SK-N-SH treated with all-trans-retinoic acid at 6 μM for 48 hours (cell line): ENCODE results near the gene MYOM3.

Source experiments
- ATAC-seq: fragments of 200-7000 bp; cut with Tn5 transposase; 3 replicates; pipeline ENCODE4 v1.9.1; 2020; ENCODE audit warnings: mild to moderate bottlenecking, moderate library complexity
- ARNTL ChIP-seq: fragments of 450-650 bp; formaldehyde crosslinking; IDR thresholded peaks from 2 replicates; pipeline ENCODE4 v1.5.0; 2020; ENCODE audit warnings: low read depth, mild to moderate bottlenecking, moderate library complexity, borderline replicate concordance
- CREB5 ChIP-seq: fragments of 250-450 bp; sonication (Bioruptor Pico); IDR thresholded peaks from 2 replicates; pipeline ENCODE4 v1.5.1; 2020; ENCODE audit warnings: low read depth, mild to moderate bottlenecking, moderate library complexity
- CSDC2 ChIP-seq: fragments of 250-450 bp; sonication (Bioruptor Pico); IDR thresholded peaks from 2 replicates; pipeline ENCODE4 v1.5.0; 2020; ENCODE audit warnings: mild to moderate bottlenecking, moderate library complexity
- CSRNP3 ChIP-seq: fragments of 250-450 bp; sonication (Bioruptor Pico); IDR thresholded peaks from 2 replicates; pipeline ENCODE4 v1.5.1; 2021; ENCODE audit warnings: mild to moderate bottlenecking, moderate library complexity
- ESRRG ChIP-seq: fragments of 250-450 bp; sonication (Bioruptor Pico); IDR thresholded peaks from 2 replicates; pipeline ENCODE4 v1.6.1; 2021; ENCODE audit warnings: mild to moderate bottlenecking
- ISL1 ChIP-seq: fragments of 250-450 bp; sonication (Bioruptor Pico); IDR thresholded peaks from 2 replicates; pipeline ENCODE4 v2.1.2; 2022; ENCODE audit warnings: mild to moderate bottlenecking, moderate library complexity
- OSR1 ChIP-seq: fragments of 250-450 bp; sonication (Bioruptor Pico); IDR thresholded peaks from 2 replicates; pipeline ENCODE4 v1.8.0; 2022; ENCODE audit warnings: moderate library complexity, mild to moderate bottlenecking, inconsistent platforms
- PATZ1 ChIP-seq: fragments of 250-450 bp; sonication (Bioruptor Pico); IDR thresholded peaks from 2 replicates; pipeline ENCODE4 v1.8.0; 2020; ENCODE audit warnings: mild to moderate bottlenecking, moderate library complexity, borderline replicate concordance
- POU6F1 ChIP-seq: fragments of 250-450 bp; sonication (Bioruptor Pico); IDR thresholded peaks from 2 replicates; pipeline ENCODE4 v1.8.0; 2021; ENCODE audit warnings: low read depth, mild to moderate bottlenecking, moderate library complexity, borderline replicate concordance
- PPARA ChIP-seq: fragments of 250-450 bp; sonication (Bioruptor Pico); IDR thresholded peaks from 2 replicates; pipeline ENCODE4 v1.5.0; 2020; ENCODE audit warnings: mild to moderate bottlenecking, borderline replicate concordance
- RARB ChIP-seq: fragments of 250-450 bp; sonication (Bioruptor Pico); IDR thresholded peaks from 2 replicates; pipeline ENCODE4 v1.8.0; 2021; ENCODE audit warnings: mild to moderate bottlenecking, moderate library complexity
- SNAI2 ChIP-seq: fragments of 250-450 bp; sonication (Bioruptor Pico); IDR thresholded peaks from 2 replicates; pipeline ENCODE4 v1.5.0; 2020; ENCODE audit warnings: mild to moderate bottlenecking, moderate library complexity
- TCF4 ChIP-seq: fragments of 250-450 bp; sonication (Bioruptor Pico); IDR thresholded peaks from 2 replicates; pipeline ENCODE4 v1.8.0; 2021; ENCODE audit warnings: mild to moderate bottlenecking, moderate library complexity, borderline replicate concordance
- TOX ChIP-seq: fragments of 250-450 bp; sonication (Bioruptor Pico); IDR thresholded peaks from 2 replicates; pipeline ENCODE4 v1.8.0; 2021; ENCODE audit warnings: mild to moderate bottlenecking, moderate library complexity, borderline replicate concordance
- TSHZ2 ChIP-seq: fragments of 250-450 bp; sonication (Bioruptor Pico); IDR thresholded peaks from 2 replicates; pipeline ENCODE4 v1.5.0; 2020; ENCODE audit warnings: mild to moderate bottlenecking, moderate library complexity
- ZC3H10 ChIP-seq: fragments of 250-450 bp; sonication (Bioruptor Pico); IDR thresholded peaks from 2 replicates; pipeline ENCODE4 v1.5.1; 2021; ENCODE audit warnings: mild to moderate bottlenecking, moderate library complexity
- ZFP3 ChIP-seq: fragments of 250-450 bp; sonication (Bioruptor Pico); IDR thresholded peaks from 2 replicates; pipeline ENCODE4 v1.5.0; 2020; ENCODE audit warnings: mild to moderate bottlenecking, moderate library complexity
- ZFP30 ChIP-seq: fragments of 450-650 bp; formaldehyde crosslinking; IDR thresholded peaks from 2 replicates; pipeline ENCODE4 v1.5.0; 2022; ENCODE audit warnings: mild to moderate bottlenecking, moderate library complexity
- ZNF565 ChIP-seq: fragments of 450-650 bp; formaldehyde crosslinking; conservative IDR thresholded peaks from 2 replicates; pipeline ENCODE4 v1.5.0; 2020; ENCODE audit warnings: low read depth, mild to moderate bottlenecking, moderate library complexity
- ZNF70 ChIP-seq: fragments of 450-650 bp; formaldehyde crosslinking; IDR thresholded peaks from 2 replicates; pipeline ENCODE4 v1.5.0; 2020; ENCODE audit warnings: mild to moderate bottlenecking, moderate library complexity
- ZNF8 ChIP-seq: fragments of 450-650 bp; formaldehyde crosslinking; IDR thresholded peaks from 2 replicates; pipeline ENCODE4 v1.5.0; 2020; ENCODE audit warnings: mild to moderate bottlenecking, moderate library complexity

MYOM3 gene

GRCh38 chr1:24093732-24094131 is 18.2 kb downstream of the MYOM3 start (continued):
- TF ChIP-seq POU6F1 (CRISPR knock-in tag) (no peak), SNAI2 (CRISPR knock-in tag) (no peak), ZNF70 (no peak), ZNF8 (CRISPR knock-in tag) (no peak), RARB (no peak), CSDC2 (no peak), ZFP3 (CRISPR knock-in tag) (no peak), ZC3H10 (CRISPR knock-in tag) (no peak), OSR1 (CRISPR knock-in tag) (no peak), PATZ1 (CRISPR knock-in tag) (no peak), TOX (no peak)

- no peak for ATAC-seq
Observed at GRCh38 chr1:24092979-24093378, 19.0 kb downstream of the MYOM3 start.

GRCh38 chr1:24091971-24092482 is 19.9 kb downstream of the MYOM3 start:
- ATAC-seq, result no peak
- TF ChIP-seq TCF4 (CRISPR knock-in tag) (no peak), PPARA (CRISPR knock-in tag) (no peak), CSRNP3 (no peak), POU6F1 (CRISPR knock-in tag) (no peak), CREB5 (CRISPR knock-in tag) (no peak), SNAI2 (CRISPR knock-in tag) (no peak), CSDC2 (no peak), ZFP3 (CRISPR knock-in tag) (no peak), PATZ1 (CRISPR knock-in tag) (no peak), ZC3H10 (CRISPR knock-in tag) (no peak), ISL1 (CRISPR knock-in tag) (no peak), ZNF565 (CRISPR knock-in tag) (no peak), ZNF70 (no peak), ZFP30 (no peak)

More at GRCh38 chr1:24092979-24093378, 19.0 kb downstream of the MYOM3 start:
- no peak for TF ChIP-seq ZFP3 (CRISPR knock-in tag)
- TF ChIP-seq ZNF8 (CRISPR knock-in tag), result no peak
- TF ChIP-seq OSR1 (CRISPR knock-in tag), result no peak

- no peak for ATAC-seq
- TF ChIP-seq ZNF70, result no peak
- no peak for TF ChIP-seq TSHZ2 (CRISPR knock-in tag)
- TF ChIP-seq ZFP3 (CRISPR knock-in tag), result no peak
- no peak for TF ChIP-seq ARNTL (CRISPR knock-in tag)
- TF ChIP-seq ESRRG, result no peak
- TF ChIP-seq CSRNP3, result no peak
- no peak for TF ChIP-seq ZC3H10 (CRISPR knock-in tag)
- TF ChIP-seq RARB, result no peak
- no peak for TF ChIP-seq TOX
Observed at GRCh38 chr1:24090736-24091135, 21.2 kb downstream of the MYOM3 start.
